PC-3 (cell line): Measurements from ENCODE around the gene CASK.

Source experiments
- EZH2phosphoT487 ChIP-seq: fragments of 300-600 bp; sonication (generic); IDR thresholded peaks from 2 replicates; pipeline ENCODE4 v1.6.1; 2018; ENCODE audit warnings: mild to moderate bottlenecking, antibody characterized with exemption, low read length, borderline replicate concordance
- TF ChIP-seq, protein P1 (sequence below): fragments of 300-600 bp; sonication (generic); conservative IDR thresholded peaks from 2 replicates; pipeline ENCODE4 v1.5.1; 2017; ENCODE audit warnings: antibody characterized with exemption, low read depth, mild to moderate bottlenecking, low read length

DNA sequence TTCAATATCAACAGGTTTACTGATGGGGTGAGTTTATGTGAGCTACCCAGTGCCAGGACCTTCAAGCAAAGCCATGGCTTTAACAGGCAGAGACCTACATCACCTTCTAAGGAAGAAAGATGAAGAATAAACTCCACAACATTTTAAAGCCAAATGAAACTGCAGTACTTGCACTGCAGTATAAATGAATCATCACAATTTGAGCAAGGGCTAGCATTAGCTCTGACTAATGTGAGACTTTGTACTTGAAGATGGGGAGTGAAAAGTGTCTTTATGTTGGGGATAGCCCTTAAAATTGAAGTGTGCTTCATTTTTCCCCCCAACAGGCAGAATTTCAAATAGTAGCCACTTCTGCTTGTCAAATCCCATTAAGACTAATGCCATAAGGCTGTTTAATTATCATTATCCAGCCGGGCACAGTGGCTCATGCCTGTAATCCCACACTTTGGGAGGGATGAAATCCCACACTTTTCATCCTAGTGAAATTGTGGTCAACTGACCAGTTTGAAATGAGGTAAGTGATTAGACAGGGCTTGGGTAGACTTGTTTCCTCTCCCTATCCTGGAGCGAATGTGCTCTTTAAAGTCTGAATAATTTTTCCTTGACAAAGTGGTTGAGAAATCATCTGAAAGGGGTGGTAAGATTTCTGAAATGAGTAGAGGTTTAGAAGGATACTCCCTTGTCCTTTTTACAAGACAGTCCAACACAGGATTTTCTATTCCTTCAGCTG is 261.8 kb downstream of the CASK start:
- TF ChIP-seq, protein P1, sequence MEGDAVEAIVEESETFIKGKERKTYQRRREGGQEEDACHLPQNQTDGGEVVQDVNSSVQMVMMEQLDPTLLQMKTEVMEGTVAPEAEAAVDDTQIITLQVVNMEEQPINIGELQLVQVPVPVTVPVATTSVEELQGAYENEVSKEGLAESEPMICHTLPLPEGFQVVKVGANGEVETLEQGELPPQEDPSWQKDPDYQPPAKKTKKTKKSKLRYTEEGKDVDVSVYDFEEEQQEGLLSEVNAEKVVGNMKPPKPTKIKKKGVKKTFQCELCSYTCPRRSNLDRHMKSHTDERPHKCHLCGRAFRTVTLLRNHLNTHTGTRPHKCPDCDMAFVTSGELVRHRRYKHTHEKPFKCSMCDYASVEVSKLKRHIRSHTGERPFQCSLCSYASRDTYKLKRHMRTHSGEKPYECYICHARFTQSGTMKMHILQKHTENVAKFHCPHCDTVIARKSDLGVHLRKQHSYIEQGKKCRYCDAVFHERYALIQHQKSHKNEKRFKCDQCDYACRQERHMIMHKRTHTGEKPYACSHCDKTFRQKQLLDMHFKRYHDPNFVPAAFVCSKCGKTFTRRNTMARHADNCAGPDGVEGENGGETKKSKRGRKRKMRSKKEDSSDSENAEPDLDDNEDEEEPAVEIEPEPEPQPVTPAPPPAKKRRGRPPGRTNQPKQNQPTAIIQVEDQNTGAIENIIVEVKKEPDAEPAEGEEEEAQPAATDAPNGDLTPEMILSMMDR = no peak
- TF ChIP-seq EZH2phosphoT487 = no peak
